Thoracic aorta (tissue), 2 donors: ENCODE measurements around the gene PMPCA. TPM values are rescaled to one million over a fixed set of nuclear protein-coding genes. Genes with fewer than 3 reads are reported as not detected.
"Not testable (repeated sequence)": the region's sequence is repeated elsewhere in the genome, so short reads cannot be mapped to it uniquely, and the experiment has no call there.

Experiments
- ATAC-seq: fragments of 150-250 bp; one replicate; pipeline ENCODE4 v1.8.0; 2017; ENCODE audit warnings: low read depth; ENCODE audit not compliant: insufficient number of reproducible peaks, low FRiP score
- DNase-seq: peaks from one replicate; pipeline ENCODE4 v3.0.0-alpha.2; 2020; ENCODE audit warnings: low spot score
- H3K27ac ChIP-seq, 2 donors: fragments of 200-600 bp; sonication (generic); 1 replicate in 1 of 2; 2 replicates in 1 of 2; pipeline ENCODE4 v1.5.1; 2016; ENCODE audit warnings: mild to moderate bottlenecking in 2 of 2, moderate library complexity in 2 of 2
- H3K27me3 ChIP-seq: fragments of 200-600 bp; sonication (generic); replicated peaks from 2 replicates; pipeline ENCODE4 v1.6.0; 2016; ENCODE audit warnings: mild to moderate bottlenecking; ENCODE audit not compliant: insufficient read depth
- H3K36me3 ChIP-seq: fragments of 200-600 bp; sonication (generic); one replicate; pipeline ENCODE4 v1.5.1; 2016
- H3K4me1 ChIP-seq, 2 donors: fragments of 200-600 bp; sonication (generic); 1 replicate in 1 of 2; 2 replicates in 1 of 2; pipeline versions ENCODE4 v1.5.1 to v1.6.0; 2016; ENCODE audit warnings: low read depth in 2 of 2, mild to moderate bottlenecking in 1 of 2; ENCODE audit not compliant: control insufficient read depth in 1 of 2
- H3K4me3 ChIP-seq: fragments of 200-600 bp; sonication (generic); 2 replicates; pipeline ENCODE4 v1.5.1; 2016; ENCODE audit warnings: mild to moderate bottlenecking
- H3K9me3 ChIP-seq: fragments of 200-600 bp; sonication (generic); 2 replicates; pipeline ENCODE4 v1.5.1; 2016
- total RNA-seq, 2 donors: library from RNA; depleted of rRNA; stranded (reverse); fragments of >200 nt; gene quantifications; one replicate each; pipeline versions ENCODE4 v1.1.0 to v1.2.3, GENCODE V29; 2016
- TF ChIP-seq, protein P1 (sequence below): fragments of 200-600 bp; sonication (generic); IDR thresholded peaks from one replicate; pipeline ENCODE4 v1.5.1; 2019; ENCODE audit warnings: antibody characterized with exemption

PMPCA gene
- total RNA-seq, 2 donors from 2014 or later = 28.7 to 43.0 TPM

DNA sequence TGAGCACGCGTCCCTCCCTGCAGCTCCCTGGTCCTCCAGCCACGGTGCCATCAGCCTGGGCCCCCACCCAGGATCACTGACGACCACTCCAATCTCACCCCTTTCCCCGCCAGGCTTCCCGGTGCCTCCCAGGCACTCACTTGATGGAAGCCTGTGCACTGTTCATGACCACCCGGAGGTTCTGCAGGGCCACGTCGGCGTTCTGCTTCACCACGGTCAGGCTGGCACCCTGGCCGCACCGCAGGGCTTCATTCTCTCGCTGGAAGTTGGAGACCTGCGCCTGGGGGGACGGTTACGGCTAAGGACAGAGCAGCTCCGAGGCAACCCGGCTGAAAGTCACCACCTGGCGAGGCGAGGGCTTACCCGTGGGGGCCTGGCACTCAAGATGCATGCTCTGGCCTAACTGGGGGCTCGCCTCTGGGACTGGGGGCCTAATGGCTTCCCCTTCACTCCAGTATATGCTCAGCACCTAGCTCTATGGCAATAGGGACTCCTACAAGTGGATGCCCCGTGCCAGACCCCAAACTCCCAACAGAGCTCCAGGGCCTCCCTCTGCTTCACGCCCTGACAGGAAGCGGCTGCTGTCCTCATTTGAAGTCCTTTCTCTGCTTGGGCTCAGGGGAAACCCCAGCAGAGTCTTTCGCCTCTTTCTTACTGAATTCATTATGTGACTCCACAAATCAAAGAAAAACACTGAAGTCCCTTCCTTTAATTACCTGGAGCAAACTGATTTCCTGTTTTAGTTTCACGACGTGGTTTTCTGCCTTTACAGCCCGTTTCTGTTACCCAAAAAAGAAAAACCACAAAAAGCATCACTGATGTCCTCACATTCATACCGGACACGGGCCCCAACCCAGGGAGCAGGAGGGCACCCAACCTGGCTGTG, 6.3 kb upstream of the PMPCA start:
- no peak overlapping the region for H3K27ac ChIP-seq
- H3K36me3 ChIP-seq = peaks cover 15% of the 10 kb centered on the region
- H3K9me3 ChIP-seq = no peaks in the 10 kb centered on the region
- ATAC-seq (no peak), DNase-seq (no peak)
- TF ChIP-seq, protein P1, sequence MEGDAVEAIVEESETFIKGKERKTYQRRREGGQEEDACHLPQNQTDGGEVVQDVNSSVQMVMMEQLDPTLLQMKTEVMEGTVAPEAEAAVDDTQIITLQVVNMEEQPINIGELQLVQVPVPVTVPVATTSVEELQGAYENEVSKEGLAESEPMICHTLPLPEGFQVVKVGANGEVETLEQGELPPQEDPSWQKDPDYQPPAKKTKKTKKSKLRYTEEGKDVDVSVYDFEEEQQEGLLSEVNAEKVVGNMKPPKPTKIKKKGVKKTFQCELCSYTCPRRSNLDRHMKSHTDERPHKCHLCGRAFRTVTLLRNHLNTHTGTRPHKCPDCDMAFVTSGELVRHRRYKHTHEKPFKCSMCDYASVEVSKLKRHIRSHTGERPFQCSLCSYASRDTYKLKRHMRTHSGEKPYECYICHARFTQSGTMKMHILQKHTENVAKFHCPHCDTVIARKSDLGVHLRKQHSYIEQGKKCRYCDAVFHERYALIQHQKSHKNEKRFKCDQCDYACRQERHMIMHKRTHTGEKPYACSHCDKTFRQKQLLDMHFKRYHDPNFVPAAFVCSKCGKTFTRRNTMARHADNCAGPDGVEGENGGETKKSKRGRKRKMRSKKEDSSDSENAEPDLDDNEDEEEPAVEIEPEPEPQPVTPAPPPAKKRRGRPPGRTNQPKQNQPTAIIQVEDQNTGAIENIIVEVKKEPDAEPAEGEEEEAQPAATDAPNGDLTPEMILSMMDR = no peak
- peaks cover 9 to 19% of the 10 kb centered on the region in 2 donors for H3K4me1 ChIP-seq
- no peak overlapping the region for H3K4me3 ChIP-seq
- H3K27me3 ChIP-seq = no peaks in the 10 kb centered on the region

DNA sequence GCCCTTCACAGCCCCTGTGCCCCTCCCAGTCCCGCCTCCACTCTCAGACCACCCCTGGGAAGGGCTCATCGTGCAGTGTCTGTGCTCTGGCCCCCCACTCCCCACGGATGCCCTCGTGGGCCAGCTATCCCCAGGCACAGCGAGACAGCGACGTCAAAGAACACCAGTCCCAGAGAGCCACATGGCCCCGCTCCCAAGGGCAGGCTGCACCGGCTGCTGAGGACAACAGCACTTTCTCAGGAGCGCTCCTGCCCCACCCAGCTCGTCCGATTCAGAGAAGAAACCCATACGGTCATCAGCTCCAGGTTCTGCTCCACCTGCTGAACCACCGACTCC, 5.7 kb upstream of the PMPCA start:
- DNase-seq = no peak
- H3K27me3 ChIP-seq = no peaks in the 10 kb centered on the region
- peaks cover 15% of the 10 kb centered on the region for H3K36me3 ChIP-seq
- H3K9me3 ChIP-seq = no peaks in the 10 kb centered on the region
- TF ChIP-seq, protein P1 = no peak
- H3K27ac ChIP-seq = no peak overlapping the region
- peaks cover 6 to 20% of the 10 kb centered on the region in 2 donors for H3K4me1 ChIP-seq
- no peak overlapping the region for H3K4me3 ChIP-seq
- no peak for ATAC-seq

GRCh38 chr9:136405481-136405880, 5.0 kb upstream of the PMPCA start:
- no peaks in the 10 kb centered on the region for H3K9me3 ChIP-seq
- no peak for ATAC-seq
- TF ChIP-seq, protein P1 = no peak
- H3K36me3 ChIP-seq = peaks cover 15% of the 10 kb centered on the region
- no peaks in the 10 kb centered on the region for H3K27me3 ChIP-seq
- peaks cover 6 to 17% of the 10 kb centered on the region in 2 donors for H3K4me1 ChIP-seq
- no peak overlapping the region for H3K27ac ChIP-seq
- DNase-seq = no peak
- no peak overlapping the region for H3K4me3 ChIP-seq

GRCh38 chr9:136405904-136406303, 4.6 kb upstream of the PMPCA start:
- not testable (repeated sequence) for ATAC-seq, H3K27me3 ChIP-seq, H3K4me3 ChIP-seq, H3K9me3 ChIP-seq, H3K27ac ChIP-seq, DNase-seq
- Histone ChIP-seq H3K36me3 (peaks cover 15% of the 10 kb centered on the region), H3K4me1 (peaks cover 4 to 15% of the 10 kb centered on the region in 2 donors)

- H3K9me3 ChIP-seq, H3K4me3 ChIP-seq, H3K27ac ChIP-seq, ATAC-seq, DNase-seq, H3K27me3 ChIP-seq: not testable (repeated sequence)
- Histone ChIP-seq H3K36me3 (peaks cover 15% of the 10 kb centered on the region), H3K4me1 (peaks cover 14 to 26% of the 10 kb centered on the region in 2 donors)
Measured at GRCh38 chr9:136407061-136407460, 3.4 kb upstream of the PMPCA start.

DNA sequence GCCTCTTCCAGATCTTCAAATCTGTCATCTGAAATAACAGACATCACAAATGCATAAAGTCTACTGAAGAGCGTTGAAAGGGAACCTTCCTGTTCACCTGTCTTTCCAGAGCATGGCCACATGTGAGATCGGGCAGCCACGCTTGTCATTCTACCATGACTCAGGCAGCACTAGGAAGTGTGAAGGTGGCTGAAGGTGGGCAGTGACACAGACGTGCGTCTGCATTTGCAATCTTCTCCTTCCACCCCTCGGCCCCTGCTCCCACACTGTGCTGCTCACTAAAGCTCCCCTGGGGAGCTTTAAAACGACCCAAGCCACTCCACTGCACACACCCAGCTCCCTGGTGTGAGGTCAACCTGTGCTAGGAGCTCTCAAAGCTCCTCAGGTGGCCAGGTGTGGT, 2.5 kb upstream of the PMPCA start:
- Histone ChIP-seq H3K27me3 (no peaks in the 10 kb centered on the region), H3K9me3 (no peaks in the 10 kb centered on the region), H3K4me1 (peaks cover 14 to 26% of the 10 kb centered on the region in 2 donors), H3K4me3 (no peak overlapping the region), H3K27ac (no peak overlapping the region), H3K36me3 (peaks cover 18% of the 10 kb centered on the region)
- ATAC-seq (no peak), DNase-seq (no peak)
- TF ChIP-seq, protein P1 = no peak
